Fibroblast of skin of left quadriceps (primary cell): ENCODE data around the gene POTEM.
"Not testable (repeated sequence)": the region's sequence is repeated elsewhere in the genome, so short reads cannot be mapped to it uniquely, and the experiment has no call there.

Source experiments
- DNase-seq, 2 experiments: peaks; one replicate each; pipeline ENCODE4 v3.0.0-alpha.2; 2013; ENCODE audit warnings: low read depth in 2 of 2

Gene POTEM

GRCh38 chr14:19038060-19038664 is 70.9 kb downstream of the POTEM start:
- DNase-seq = not testable (repeated sequence)

DNA sequence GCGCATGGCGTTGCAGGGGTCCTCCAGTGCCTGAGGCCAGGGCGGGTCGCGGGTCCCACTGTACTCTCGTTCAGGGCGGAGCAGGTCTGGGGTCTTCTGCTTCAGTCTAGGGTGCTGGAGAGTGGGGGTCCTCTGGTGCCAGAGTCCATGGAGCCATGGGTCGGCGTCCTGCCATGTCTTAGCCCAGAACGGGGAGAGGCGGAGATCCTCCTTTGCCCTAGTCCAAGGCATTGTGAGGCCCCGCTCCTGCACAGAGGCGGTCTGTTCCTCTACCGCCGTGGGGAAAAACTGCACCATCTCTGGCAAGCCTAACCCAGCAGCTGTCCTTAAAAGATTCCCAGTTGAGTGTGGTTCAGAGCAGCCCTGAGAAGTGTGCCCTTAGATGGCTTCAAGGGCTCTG is 71.6 kb downstream of the POTEM start:
- DNase-seq = not testable (repeated sequence)

DNA sequence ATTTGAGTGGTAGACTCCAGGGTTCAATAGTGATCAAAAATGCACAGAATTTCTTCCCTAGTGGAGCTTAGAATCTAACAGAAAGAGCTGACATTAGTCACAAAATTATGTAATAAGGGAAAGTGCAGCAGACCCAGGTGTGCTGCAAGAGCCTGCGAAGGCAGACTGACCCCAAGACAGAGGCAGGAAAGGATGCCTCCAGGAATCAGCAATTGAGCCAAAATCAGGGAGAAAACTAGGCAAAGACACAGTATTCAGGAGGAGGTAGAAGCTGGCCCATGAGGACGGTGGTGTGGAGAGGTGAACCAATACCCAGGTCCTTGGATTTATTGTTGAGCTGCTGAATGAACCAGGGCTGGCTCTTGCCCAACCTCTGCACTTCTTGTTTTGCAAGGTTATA is 76.2 kb downstream of the POTEM start:
- DNase-seq = not testable (repeated sequence)
